H9 (cell line): ENCODE results near the gene SV2C. TPM values are rescaled to one million over a fixed set of nuclear protein-coding genes. Genes with fewer than 3 reads are reported as not detected.

Experiments
- DNase-seq: peaks from one replicate; pipeline ENCODE4 v3.0.0-alpha.2; 2017
- H2AFZ ChIP-seq: one replicate; pipeline ENCODE4 v1.6.1; 2013; ENCODE audit warnings: mild to moderate bottlenecking, low read length, control low read depth, moderate library complexity
- H2AK5ac ChIP-seq: 2 replicates; pipeline ENCODE4 v1.6.1; 2013; ENCODE audit warnings: low read length, control low read depth, mixed read lengths; ENCODE audit not compliant: insufficient read length
- H2BK120ac ChIP-seq: one replicate; pipeline ENCODE4 v1.6.1; 2013; ENCODE audit warnings: low read depth, mild to moderate bottlenecking, low read length, control low read depth, inconsistent platforms; ENCODE audit not compliant: poor library complexity, severe bottlenecking
- H2BK12ac ChIP-seq: 2 replicates; pipeline ENCODE4 v1.6.1; 2013; ENCODE audit warnings: low read length, control low read depth, mixed read lengths, low read depth; ENCODE audit not compliant: insufficient read length
- H2BK15ac ChIP-seq: 2 replicates; pipeline ENCODE4 v1.6.1; 2013; ENCODE audit warnings: low read depth, low read length, control low read depth
- H2BK20ac ChIP-seq: one replicate; pipeline ENCODE4 v1.6.1; 2013; ENCODE audit warnings: low read depth, mild to moderate bottlenecking, low read length, control low read depth, inconsistent platforms; ENCODE audit not compliant: poor library complexity, severe bottlenecking
- H2BK5ac ChIP-seq: 2 replicates; pipeline ENCODE4 v1.6.1; 2013; ENCODE audit warnings: low read length, control low read depth, mixed read lengths; ENCODE audit not compliant: insufficient read length
- H3K14ac ChIP-seq: 2 replicates; pipeline ENCODE4 v1.6.1; 2013; ENCODE audit warnings: low read length, control low read depth; ENCODE audit not compliant: insufficient read depth
- H3K18ac ChIP-seq: 2 replicates; pipeline ENCODE4 v1.6.1; 2013; ENCODE audit warnings: low read depth, mild to moderate bottlenecking, mixed read lengths, low read length, control low read depth; ENCODE audit not compliant: insufficient read length
- H3K23ac ChIP-seq: 2 replicates; pipeline ENCODE4 v1.6.1; 2013; ENCODE audit warnings: low read length, control low read depth, mixed read lengths, low read depth; ENCODE audit not compliant: insufficient read length
- H3K23me2 ChIP-seq: 2 replicates; pipeline ENCODE4 v1.6.1; 2013; ENCODE audit warnings: low read depth, mild to moderate bottlenecking, mixed read lengths, low read length, control low read depth; ENCODE audit not compliant: insufficient read length, poor library complexity, severe bottlenecking
- H3K27ac ChIP-seq: 2 replicates; pipeline ENCODE4 v1.5.1; 2013; ENCODE audit warnings: low read length, control low read depth, mixed read lengths, low read depth; ENCODE audit not compliant: insufficient read length
- H3K27me3 ChIP-seq: 2 replicates; pipeline ENCODE4 v1.6.1; 2013; ENCODE audit warnings: low read length, control low read depth, inconsistent platforms; ENCODE audit not compliant: insufficient read depth
- H3K4ac ChIP-seq: 2 replicates; pipeline ENCODE4 v1.6.1; 2013; ENCODE audit warnings: low read depth, mild to moderate bottlenecking, control low read depth, inconsistent platforms, low read length, moderate library complexity
- H3K4me1 ChIP-seq: 2 replicates; pipeline ENCODE4 v1.6.1; 2013; ENCODE audit warnings: low read length, control low read depth, inconsistent platforms; ENCODE audit not compliant: insufficient read depth
- H3K4me2 ChIP-seq: 2 replicates; pipeline ENCODE4 v1.6.1; 2013; ENCODE audit warnings: low read length, control low read depth, mixed read lengths; ENCODE audit not compliant: insufficient read length, insufficient read depth
- H3K56ac ChIP-seq: 2 replicates; pipeline ENCODE4 v1.6.1; 2013; ENCODE audit warnings: low read depth, mild to moderate bottlenecking, mixed read lengths, low read length, control low read depth; ENCODE audit not compliant: insufficient read length
- H3K79me1 ChIP-seq: 2 replicates; pipeline ENCODE4 v1.6.1; 2013; ENCODE audit warnings: low read depth, mild to moderate bottlenecking, moderate library complexity, low read length, control low read depth, inconsistent platforms; ENCODE audit not compliant: insufficient read depth, poor library complexity, severe bottlenecking
- H3K79me2 ChIP-seq: 2 replicates; pipeline ENCODE4 v1.6.1; 2013; ENCODE audit warnings: low read length, control low read depth, inconsistent platforms; ENCODE audit not compliant: insufficient read depth
- H3K9ac ChIP-seq: 2 replicates; pipeline ENCODE4 v1.6.1; 2013; ENCODE audit warnings: low read length, control low read depth, mixed read lengths; ENCODE audit not compliant: insufficient read length; ENCODE audit errors: extremely low read depth
- H3K9me3 ChIP-seq: one replicate; pipeline ENCODE4 v1.6.1; 2013; ENCODE audit warnings: low read depth, low read length, inconsistent platforms; ENCODE audit not compliant: control insufficient read depth
- H3T11ph ChIP-seq: one replicate; pipeline ENCODE4 v1.6.1; 2013; ENCODE audit warnings: mild to moderate bottlenecking, low read length, control low read depth, inconsistent platforms
- H4K20me1 ChIP-seq: one replicate; pipeline ENCODE4 v1.6.1; 2013; ENCODE audit not compliant: control insufficient read depth, insufficient read length, insufficient read depth
- H4K5ac ChIP-seq: 2 replicates; pipeline ENCODE4 v1.6.1; 2013; ENCODE audit warnings: low read depth, mild to moderate bottlenecking, mixed read lengths, low read length, control low read depth; ENCODE audit not compliant: insufficient read length
- H4K8ac ChIP-seq: replicated peaks from 2 replicates; pipeline ENCODE4 v1.6.1; 2013; ENCODE audit warnings: low read length, control low read depth, mixed read lengths, low read depth; ENCODE audit not compliant: insufficient read length
- H4K91ac ChIP-seq: 2 replicates; pipeline ENCODE4 v1.6.1; 2013; ENCODE audit warnings: low read depth, mild to moderate bottlenecking, moderate library complexity, mixed read lengths, low read length, control low read depth; ENCODE audit not compliant: insufficient read length
- H3K27ac Mint-ChIP-seq, 3 experiments: 2 replicates in 2 of 3; 3 replicates in 1 of 3; pipeline ENCODE4 v1.8.0; 2020 to 2021; ENCODE audit warnings: mixed read lengths in 3 of 3, mild to moderate bottlenecking in 1 of 3, moderate library complexity in 1 of 3
- H3K27me3 Mint-ChIP-seq: 2 replicates; pipeline ENCODE4 v1.8.0; 2021; ENCODE audit warnings: low read depth, mild to moderate bottlenecking, moderate library complexity, mixed read lengths
- H3K36me3 Mint-ChIP-seq, 3 experiments: 2 replicates in 2 of 3; 3 replicates in 1 of 3; pipeline ENCODE4 v1.8.0; 2020 to 2021; ENCODE audit warnings: low read depth in 3 of 3, mixed read lengths in 3 of 3; ENCODE audit not compliant: insufficient read depth in 1 of 3
- H3K4me1 Mint-ChIP-seq, 2 experiments: 2 replicates each; pipeline ENCODE4 v1.8.0; 2020; ENCODE audit warnings: mixed read lengths in 2 of 2
- H3K4me3 Mint-ChIP-seq, 2 experiments: 2 replicates in 1 of 2; 3 replicates in 1 of 2; pipeline ENCODE4 v1.8.0; 2020 to 2021; ENCODE audit warnings: mild to moderate bottlenecking in 2 of 2, mixed read lengths in 2 of 2, moderate library complexity in 1 of 2
- H3K9me3 Mint-ChIP-seq, 2 experiments: 2 replicates in 1 of 2; 3 replicates in 1 of 2; pipeline ENCODE4 v1.8.0; 2020; ENCODE audit warnings: mild to moderate bottlenecking in 2 of 2, mixed read lengths in 2 of 2, moderate library complexity in 1 of 2
- CTCF ChIP-seq: fragments of 200-600 bp; sonication (generic); conservative IDR thresholded peaks from 3 replicates; pipeline ENCODE4 v1.8.0; 2021; ENCODE audit warnings: antibody characterized with exemption, mild to moderate bottlenecking
- WGBS: extraction: QIAGEN DNeasy Blood & Tissue Kit; methylation state at CpG from one replicate; pipeline ENCODE4 v1.1.7; 2013; ENCODE audit warnings: missing lambda C conversion rate, low lambda C conversion rate, mixed read lengths; ENCODE audit not compliant: insufficient read length; ENCODE audit errors: extremely low coverage; 5-methylcytosine and 5-hydroxymethylcytosine counted together
- total RNA-seq: library from RNA; stranded (reverse); gene quantifications from 2 replicates; pipeline ENCODE4 v1.2.1, GENCODE V29; 2021

The SV2C gene
- total RNA-seq, 1 experiment from 2014 or later = 0.09 TPM

DNA sequence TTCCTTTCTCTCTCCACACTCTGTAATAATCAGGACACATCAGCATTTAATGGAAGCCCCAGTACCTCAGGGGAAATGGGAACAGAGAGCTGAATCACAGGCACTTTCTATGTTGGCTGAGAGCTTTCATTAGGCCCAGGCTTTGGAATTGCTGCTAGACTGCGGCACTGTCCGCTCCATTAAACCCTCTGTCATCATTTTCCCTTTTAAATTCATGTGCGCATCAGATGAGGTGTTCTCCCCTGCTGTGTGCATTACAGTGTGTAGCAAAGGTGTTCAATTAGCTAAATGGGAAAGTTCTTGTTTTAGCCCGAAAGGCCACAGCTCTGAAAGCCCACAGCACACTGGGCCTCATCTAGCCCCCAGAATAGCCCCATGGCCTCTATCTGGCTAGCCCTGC, 133.6 kb downstream of the SV2C start:
- Histone ChIP-seq H3K79me1 (no peaks in the 10 kb centered on the region), H3K79me2 (no peaks in the 10 kb centered on the region), H4K5ac (no peak overlapping the region), H2BK120ac (no peak overlapping the region), H3K18ac (no peak overlapping the region), H3K9ac (no peak overlapping the region), H4K8ac (no peak overlapping the region), H3K4ac (no peak overlapping the region), H3K23ac (no peak overlapping the region), H4K20me1 (no peaks in the 10 kb centered on the region), H2AFZ (no peak overlapping the region), H2BK15ac (no peak overlapping the region), H3K14ac (no peak overlapping the region), H2BK20ac (no peak overlapping the region), H3T11ph (no peak overlapping the region), H3K27ac (no peak overlapping the region), H3K27me3 (no peaks in the 10 kb centered on the region), H3K4me2 (no peak overlapping the region), H3K23me2 (no peaks in the 10 kb centered on the region), H3K56ac (no peak overlapping the region), H4K91ac (no peak overlapping the region), H2BK12ac (no peak overlapping the region), H3K4me1 (no peaks in the 10 kb centered on the region), H2AK5ac (no peak overlapping the region), H3K9me3 (no peaks in the 10 kb centered on the region), H2BK5ac (no peak overlapping the region)
- Mint-ChIP-seq H3K4me3 (no peak overlapping the region), H3K27me3 (no peaks in the 10 kb centered on the region), H3K4me1 (peaks cover 5 to 8% of the 10 kb centered on the region in 2 experiments; a peak in 3 of 4 replicates), H3K9me3 (no peaks in the 10 kb centered on the region), H3K36me3 (no peaks in the 10 kb centered on the region), H3K27ac (no peak overlapping the region)
- WGBS = no CpG with 5 or more reads among the region's 4 CpGs
- DNase-seq = no peak
- TF ChIP-seq CTCF = no peak
